DOHH2 (cell line): ENCODE data around the gene ANKRD39.

Source experiments
- H3F3A ChIP-seq: fragments of 200-600 bp; sonication (generic), shearing (Covaris generic); 2 replicates; pipeline ENCODE4 v1.6.0; 2016; ENCODE audit warnings: antibody characterized with exemption, mild to moderate bottlenecking; ENCODE audit not compliant: control insufficient read depth, insufficient read depth
- H3K27ac ChIP-seq: fragments of 200-600 bp; sonication (generic); 2 replicates; pipeline ENCODE4 v1.5.1; 2014; ENCODE audit warnings: low read depth, mild to moderate bottlenecking, low read length, moderate library complexity
- H3K27me3 ChIP-seq: fragments of 200-600 bp; sonication (generic); 2 replicates; pipeline ENCODE4 v1.6.1; 2014; ENCODE audit warnings: mild to moderate bottlenecking, low read length, mixed read lengths; ENCODE audit not compliant: control insufficient read depth
- H3K36me3 ChIP-seq: fragments of 200-600 bp; sonication (generic); 2 replicates; pipeline ENCODE4 v1.6.1; 2014; ENCODE audit warnings: mild to moderate bottlenecking, low read length, moderate library complexity, mixed read lengths; ENCODE audit not compliant: control insufficient read depth
- H3K4me1 ChIP-seq: fragments of 200-600 bp; sonication (generic); 2 replicates; pipeline ENCODE4 v1.6.1; 2014; ENCODE audit warnings: mild to moderate bottlenecking, low read length, mixed read lengths; ENCODE audit not compliant: control insufficient read depth
- H3K4me2 ChIP-seq: fragments of 200-600 bp; sonication (generic); 2 replicates; pipeline ENCODE4 v1.6.0; 2014; ENCODE audit warnings: mild to moderate bottlenecking, low read length, moderate library complexity
- H3K4me3 ChIP-seq: fragments of 200-600 bp; sonication (generic); 2 replicates; pipeline ENCODE4 v1.5.1; 2014; ENCODE audit warnings: mild to moderate bottlenecking, low read length, mixed read lengths
- H3K79me2 ChIP-seq: fragments of 200-600 bp; sonication (generic); 2 replicates; pipeline ENCODE4 v1.6.1; 2014; ENCODE audit warnings: mild to moderate bottlenecking, low read length, mixed read lengths; ENCODE audit not compliant: control insufficient read depth
- H3K9me2 ChIP-seq: fragments of 200-600 bp; sonication (generic); replicated peaks from 2 replicates; pipeline ENCODE4 v1.6.1; 2014; ENCODE audit warnings: mild to moderate bottlenecking, low read length, mixed read lengths; ENCODE audit not compliant: control insufficient read depth
- H3K9me3 ChIP-seq: fragments of 200-600 bp; sonication (generic); 2 replicates; pipeline ENCODE4 v1.6.1; 2014; ENCODE audit warnings: antibody characterized with exemption, low read length, mixed read lengths; ENCODE audit not compliant: control insufficient read depth, insufficient read depth
- H4K20me1 ChIP-seq: fragments of 200-600 bp; sonication (generic); 2 replicates; pipeline ENCODE4 v1.6.0; 2014; ENCODE audit warnings: low read depth, mild to moderate bottlenecking, antibody characterized with exemption, low read length, moderate library complexity; ENCODE audit not compliant: control insufficient read depth, insufficient read depth
- CTCF ChIP-seq: fragments of 200-600 bp; sonication (generic); IDR thresholded peaks from one replicate; pipeline ENCODE4 v1.5.1; 2014; ENCODE audit warnings: antibody characterized with exemption, mild to moderate bottlenecking, low read depth, low read length; ENCODE audit not compliant: poor library complexity, severe bottlenecking
- EZH2phosphoT487 ChIP-seq: fragments of 200-600 bp; sonication (generic); IDR thresholded peaks from 2 replicates; pipeline ENCODE4 v1.6.1; 2017; ENCODE audit warnings: borderline replicate concordance, mild to moderate bottlenecking, antibody characterized with exemption, low read length, moderate library complexity, mixed read lengths

ANKRD39 gene

GRCh38 chr2:96802721-96803120, 55.1 kb downstream of the ANKRD39 start:
- Histone ChIP-seq H3K27me3 (no peaks in the 10 kb centered on the region), H3K36me3 (peaks cover 9% of the 10 kb centered on the region), H4K20me1 (no peaks in the 10 kb centered on the region), H3F3A (peaks cover 12% of the 10 kb centered on the region), H3K4me2 (0 out of 2 replicates have a peak overlapping the region, but pooled peaks have one; percentile 53), H3K4me1 (peaks cover 48% of the 10 kb centered on the region), H3K9me3 (no peaks in the 10 kb centered on the region), H3K27ac (peak overlapping the region; percentile 23), H3K79me2 (no peaks in the 10 kb centered on the region), H3K4me3 (no peak overlapping the region), H3K9me2 (no peaks in the 10 kb centered on the region)
- TF ChIP-seq CTCF (no peak), EZH2phosphoT487 (no peak)

- no peaks in the 10 kb centered on the region for H3K9me3 ChIP-seq
- TF ChIP-seq EZH2phosphoT487: no peak
- no peak for TF ChIP-seq CTCF
- peak overlapping the region; percentile 23 for H3K27ac ChIP-seq
- H3K79me2 ChIP-seq: no peaks in the 10 kb centered on the region
- H3K4me1 ChIP-seq: peaks cover 42% of the 10 kb centered on the region
- peaks cover 9% of the 10 kb centered on the region for H3K36me3 ChIP-seq
- H3F3A ChIP-seq: peaks cover 10% of the 10 kb centered on the region
- peak overlapping the region; percentile 27 for H3K4me3 ChIP-seq
- H3K4me2 ChIP-seq: peak overlapping the region; percentile 53
- H4K20me1 ChIP-seq: no peaks in the 10 kb centered on the region
- H3K27me3 ChIP-seq: no peaks in the 10 kb centered on the region
- no peaks in the 10 kb centered on the region for H3K9me2 ChIP-seq
These were observed 55.8 kb downstream of the ANKRD39 start for GRCh38 chr2:96801786-96802595.

- Histone ChIP-seq H3F3A (peaks cover 2% of the 10 kb centered on the region), H3K27ac (peak overlapping the region; percentile 23; the same call in 1 of the 2 replicates), H3K36me3 (peaks cover 9% of the 10 kb centered on the region), H3K79me2 (no peaks in the 10 kb centered on the region), H3K4me3 (peak overlapping the region; percentile 16), H3K4me1 (peaks cover 34% of the 10 kb centered on the region), H3K27me3 (no peaks in the 10 kb centered on the region), H3K9me3 (no peaks in the 10 kb centered on the region), H3K9me2 (no peaks in the 10 kb centered on the region), H4K20me1 (no peaks in the 10 kb centered on the region), H3K4me2 (peak overlapping the region; percentile 53)
- TF ChIP-seq CTCF (peak; percentile 98), EZH2phosphoT487 (no peak)
These were observed 56.6 kb downstream of the ANKRD39 start for GRCh38 chr2:96801005-96801785.
